MCF 10A (cell line): ENCODE measurements around the gene SIDT2. TPM values are rescaled to one million over a fixed set of nuclear protein-coding genes. Genes with fewer than 3 reads are reported as not detected.

Experiments used
- BruUV-seq: library from RNA; stranded (reverse); fragments of 400-500 nt; replicated peaks from 2 replicates; lab custom pipeline; 2021; lab: Mats Ljungman, UMichigan
- CTCF ChIA-PET: fragments of 300-600 bp; sonication (Branson Sonifier 250); formaldehyde crosslinking; extraction: SDS; loops from one replicate; lab custom pipeline; 2021; ENCODE audit warnings: antibody characterized with exemption, inconsistent platforms; lab: Yijun Ruan, JAX
- POLR2A ChIA-PET: fragments of 300-600, 350-650 bp; sonication (Branson Sonifier 250); formaldehyde crosslinking; extraction: SDS; loops from one replicate; lab custom pipeline; 2020; ENCODE audit warnings: antibody characterized with exemption, inconsistent platforms; lab: Yijun Ruan, JAX
- DNase-seq: peaks from one replicate; pipeline ENCODE4 v3.0.0-alpha.2; 2018; ENCODE audit not compliant: unreplicated experiment
- H3K27ac Mint-ChIP-seq: one replicate; pipeline ENCODE4 v1.8.0; 2022; ENCODE audit warnings: mild to moderate bottlenecking, low read depth, mixed read lengths; ENCODE audit not compliant: unreplicated experiment
- H3K27me3 Mint-ChIP-seq: one replicate; pipeline ENCODE4 v1.8.0; 2022; ENCODE audit warnings: mixed read lengths; ENCODE audit not compliant: insufficient read depth, unreplicated experiment
- H3K36me3 Mint-ChIP-seq: one replicate; pipeline ENCODE4 v1.8.0; 2022; ENCODE audit warnings: mild to moderate bottlenecking, moderate library complexity, mixed read lengths; ENCODE audit not compliant: insufficient read depth, unreplicated experiment
- H3K4me1 Mint-ChIP-seq: one replicate; pipeline ENCODE4 v1.8.0; 2022; ENCODE audit warnings: mixed read lengths; ENCODE audit not compliant: insufficient read depth, unreplicated experiment
- H3K4me3 Mint-ChIP-seq: one replicate; pipeline ENCODE4 v1.8.0; 2022; ENCODE audit warnings: mild to moderate bottlenecking, moderate library complexity, mixed read lengths; ENCODE audit not compliant: unreplicated experiment
- H3K9me3 Mint-ChIP-seq: one replicate; pipeline ENCODE4 v1.8.0; 2022; ENCODE audit warnings: mixed read lengths; ENCODE audit not compliant: unreplicated experiment
- intact Hi-C: fragments of 100-400 bp; cut with micrococcal nuclease; formaldehyde crosslinking; loops from 2 replicates; pipeline ENCODE4 v1.14.1; 2022
- total RNA-seq: library from RNA; stranded (reverse); gene quantifications from 2 replicates; pipeline ENCODE4 v1.2.3, GENCODE V29; 2022
- TF ChIP-seq, protein P1 (sequence below): fragments of 200-600 bp; IDR thresholded peaks from one replicate; pipeline ENCODE4 v1.8.0; 2022; ENCODE audit warnings: antibody characterized with exemption, mild to moderate bottlenecking; ENCODE audit not compliant: unreplicated experiment

The SIDT2 gene
- total RNA-seq, 1 experiment from 2014 or later, result 18.4 TPM

DNA sequence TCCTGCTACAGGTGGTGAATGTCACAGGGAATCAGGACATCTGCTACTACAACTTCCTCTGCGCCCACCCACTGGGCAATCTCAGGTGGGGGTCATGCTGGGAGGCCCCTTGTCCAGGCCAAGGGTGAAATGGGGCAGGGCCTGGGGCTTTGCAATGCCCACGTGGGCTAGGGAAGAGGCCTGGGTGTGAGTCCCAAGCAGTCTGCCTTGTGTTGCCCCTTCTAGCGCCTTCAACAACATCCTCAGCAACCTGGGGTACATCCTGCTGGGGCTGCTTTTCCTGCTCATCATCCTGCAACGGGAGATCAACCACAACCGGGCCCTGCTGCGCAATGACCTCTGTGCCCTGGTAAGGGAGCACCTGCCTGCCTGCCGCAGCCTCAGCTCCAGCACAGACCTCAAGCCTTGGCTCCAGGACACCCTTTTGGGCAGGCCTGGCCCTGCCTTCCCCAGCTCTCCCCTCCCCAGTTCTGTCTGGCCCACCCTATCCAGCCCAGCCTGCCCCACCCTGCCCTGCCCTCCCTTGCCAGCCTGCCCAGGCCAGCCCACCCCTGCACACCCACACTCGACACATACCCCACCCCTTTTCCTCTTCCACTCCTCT lies 11.5 kb downstream of the SIDT2 start:
- no peak for DNase-seq
- Mint-ChIP-seq H3K9me3 (no peaks in the 10 kb centered on the region), H3K36me3 (peaks cover 32% of the 10 kb centered on the region), H3K27me3 (no peaks in the 10 kb centered on the region), H3K4me1 (no peaks in the 10 kb centered on the region), H3K4me3 (no peak overlapping the region), H3K27ac (no peak overlapping the region)
- TF ChIP-seq, protein P1, sequence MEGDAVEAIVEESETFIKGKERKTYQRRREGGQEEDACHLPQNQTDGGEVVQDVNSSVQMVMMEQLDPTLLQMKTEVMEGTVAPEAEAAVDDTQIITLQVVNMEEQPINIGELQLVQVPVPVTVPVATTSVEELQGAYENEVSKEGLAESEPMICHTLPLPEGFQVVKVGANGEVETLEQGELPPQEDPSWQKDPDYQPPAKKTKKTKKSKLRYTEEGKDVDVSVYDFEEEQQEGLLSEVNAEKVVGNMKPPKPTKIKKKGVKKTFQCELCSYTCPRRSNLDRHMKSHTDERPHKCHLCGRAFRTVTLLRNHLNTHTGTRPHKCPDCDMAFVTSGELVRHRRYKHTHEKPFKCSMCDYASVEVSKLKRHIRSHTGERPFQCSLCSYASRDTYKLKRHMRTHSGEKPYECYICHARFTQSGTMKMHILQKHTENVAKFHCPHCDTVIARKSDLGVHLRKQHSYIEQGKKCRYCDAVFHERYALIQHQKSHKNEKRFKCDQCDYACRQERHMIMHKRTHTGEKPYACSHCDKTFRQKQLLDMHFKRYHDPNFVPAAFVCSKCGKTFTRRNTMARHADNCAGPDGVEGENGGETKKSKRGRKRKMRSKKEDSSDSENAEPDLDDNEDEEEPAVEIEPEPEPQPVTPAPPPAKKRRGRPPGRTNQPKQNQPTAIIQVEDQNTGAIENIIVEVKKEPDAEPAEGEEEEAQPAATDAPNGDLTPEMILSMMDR, result no peak
- ChIA-PET CTCF (interaction anchor here (0.6 kb wide), 1 partner anchor 44 kb away, joined by 3 read pairs; no protein-coding TSS in a partner anchor), POLR2A (no interaction called here)
- intact Hi-C loops, result no loop called here
- no TSS peak for BruUV-seq

DNA sequence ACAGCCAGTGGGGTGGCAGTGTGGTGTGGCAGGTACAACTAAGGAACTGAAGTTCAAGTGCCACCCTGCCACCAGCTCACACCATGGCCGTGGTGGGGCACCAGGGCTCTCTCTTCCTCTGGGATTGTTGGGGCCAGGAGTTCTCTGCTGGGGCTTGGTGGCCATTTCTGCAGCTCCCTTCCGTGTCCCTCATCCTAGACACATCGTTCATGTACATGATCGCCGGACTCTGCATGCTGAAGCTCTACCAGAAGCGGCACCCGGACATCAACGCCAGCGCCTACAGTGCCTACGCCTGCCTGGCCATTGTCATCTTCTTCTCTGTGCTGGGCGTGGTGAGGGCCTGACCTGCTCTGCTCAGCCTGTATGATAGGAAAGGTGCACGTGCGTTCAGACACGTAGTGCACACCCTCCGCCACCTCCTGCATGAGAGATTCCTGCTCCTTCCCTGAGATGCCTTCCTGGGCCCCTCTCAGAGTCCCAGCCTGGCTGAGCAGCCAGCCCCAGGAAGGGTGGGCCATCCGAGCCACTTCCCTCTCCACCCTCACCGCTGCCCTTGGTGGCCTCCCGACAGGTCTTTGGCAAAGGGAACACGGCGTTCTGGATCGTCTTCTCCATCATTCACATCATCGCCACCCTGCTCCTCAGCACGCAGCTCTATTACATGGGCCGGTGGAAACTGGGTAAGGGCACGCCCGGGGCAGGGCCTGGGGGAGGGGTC lies 13.3 kb downstream of the SIDT2 start:
- ChIA-PET POLR2A (interaction anchor here (1.9 kb wide), 1 partner anchor 12 kb away, joined by 7 read pairs; the partner anchor contains the start of gene SIDT2), CTCF (no interaction called here)
- TF ChIP-seq, protein P1, result no peak
- BruUV-seq, result no TSS peak
- no peak for DNase-seq
- Mint-ChIP-seq H3K4me3 (no peak overlapping the region), H3K27ac (no peak overlapping the region), H3K4me1 (no peaks in the 10 kb centered on the region), H3K36me3 (peaks cover 26% of the 10 kb centered on the region), H3K9me3 (no peaks in the 10 kb centered on the region), H3K27me3 (no peaks in the 10 kb centered on the region)
- intact Hi-C loops, result no loop called here

DNA sequence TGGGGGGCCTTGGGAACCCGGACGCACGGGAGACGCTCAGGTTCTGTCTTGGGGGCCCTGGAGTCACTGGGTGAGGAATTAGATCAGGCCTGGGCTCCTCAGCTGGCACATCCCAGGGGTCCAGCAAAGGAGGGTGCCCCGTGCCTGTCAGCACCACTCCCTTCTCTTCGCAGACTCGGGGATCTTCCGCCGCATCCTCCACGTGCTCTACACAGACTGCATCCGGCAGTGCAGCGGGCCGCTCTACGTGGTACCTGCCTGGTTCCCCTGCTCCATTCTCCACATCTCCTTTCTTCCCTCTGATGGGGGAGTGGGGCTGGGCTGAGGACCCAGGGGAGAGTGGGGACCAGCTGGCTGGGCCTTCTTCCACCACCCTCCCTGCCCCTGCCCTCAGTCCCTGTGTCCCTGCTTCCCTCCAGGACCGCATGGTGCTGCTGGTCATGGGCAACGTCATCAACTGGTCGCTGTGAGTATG lies 13.9 kb downstream of the SIDT2 start:
- ChIA-PET POLR2A (interaction anchor here (1.4 to 1.9 kb wide), 2 partner anchors 13 to 46 kb away, joined by 3 to 7 read pairs; partner anchors contain the start of gene SIDT2), CTCF (no interaction called here)
- no peaks in the 10 kb centered on the region for H3K4me1 Mint-ChIP-seq
- no peaks in the 10 kb centered on the region for H3K9me3 Mint-ChIP-seq
- TF ChIP-seq, protein P1, result no peak
- no peaks in the 10 kb centered on the region for H3K27me3 Mint-ChIP-seq
- H3K36me3 Mint-ChIP-seq, result peaks cover 26% of the 10 kb centered on the region
- intact Hi-C loops, result no loop called here
- BruUV-seq, result no TSS peak
- no peak overlapping the region for H3K27ac Mint-ChIP-seq
- no peak for DNase-seq
- no peak overlapping the region for H3K4me3 Mint-ChIP-seq
